GM15510 (cell line): ENCODE results near the gene SGPL1.

Experiments used
- POLR2A ChIP-seq: IDR thresholded peaks from 3 replicates; pipeline ENCODE4 v1.6.1; 2011; ENCODE audit warnings: borderline replicate concordance; ENCODE audit not compliant: insufficient read length; ENCODE audit errors: extremely low read depth

The SGPL1 gene

GRCh38 chr10:70920519-70920918 lies 104.8 kb downstream of the SGPL1 start:
- no peak for TF ChIP-seq POLR2A

GRCh38 chr10:70921285-70921684 lies 105.5 kb downstream of the SGPL1 start:
- TF ChIP-seq POLR2A: no peak

GRCh38 chr10:70923696-70924095 lies 107.9 kb downstream of the SGPL1 start:
- no peak for TF ChIP-seq POLR2A

DNA sequence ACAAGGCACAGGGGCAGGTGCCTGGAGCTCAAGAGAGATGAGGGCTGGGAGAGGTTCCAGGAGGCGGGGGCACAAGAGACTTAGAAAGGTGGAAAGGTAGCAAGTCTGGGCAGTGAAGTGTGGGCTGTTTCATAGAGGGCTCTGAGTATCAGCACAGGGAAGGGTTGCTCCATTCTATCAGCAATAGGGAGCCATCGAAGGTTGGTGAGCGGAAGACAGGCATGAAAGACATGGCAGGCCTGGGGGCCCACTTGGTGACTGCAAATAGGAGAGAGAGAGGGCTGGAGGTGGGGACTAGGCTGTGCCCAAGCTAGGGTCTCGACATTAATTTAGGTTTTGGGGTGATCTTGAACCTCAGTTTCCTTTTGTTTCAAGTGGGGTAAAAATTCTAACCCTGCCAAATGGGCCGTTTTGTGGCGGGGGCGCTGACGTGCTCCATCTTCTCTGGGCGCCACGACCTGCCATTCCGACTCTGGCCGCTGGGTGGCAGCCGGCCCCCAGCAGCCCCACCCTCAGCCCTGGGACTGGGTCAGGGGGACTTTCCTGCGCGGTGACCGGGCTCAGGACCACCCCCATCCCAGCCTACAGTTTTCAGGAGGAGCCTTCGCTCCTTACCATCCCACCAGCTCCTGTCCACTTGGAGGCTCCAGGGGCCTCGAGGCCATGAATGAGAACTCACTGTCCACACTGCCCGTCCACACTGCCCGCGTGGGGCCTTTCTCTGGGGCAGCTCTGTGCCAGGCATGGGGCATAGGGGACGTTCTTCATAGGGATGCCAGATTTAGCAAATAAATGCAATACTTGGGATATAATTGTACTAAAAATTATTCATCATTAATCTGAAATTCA lies 109.9 kb downstream of the SGPL1 start:
- TF ChIP-seq POLR2A: no peak

- no peak for TF ChIP-seq POLR2A
Observed at GRCh38 chr10:70926226-70927000, 110.7 kb downstream of the SGPL1 start.

- TF ChIP-seq POLR2A: no peak
Observed at GRCh38 chr10:70927189-70927943, 111.6 kb downstream of the SGPL1 start.

DNA sequence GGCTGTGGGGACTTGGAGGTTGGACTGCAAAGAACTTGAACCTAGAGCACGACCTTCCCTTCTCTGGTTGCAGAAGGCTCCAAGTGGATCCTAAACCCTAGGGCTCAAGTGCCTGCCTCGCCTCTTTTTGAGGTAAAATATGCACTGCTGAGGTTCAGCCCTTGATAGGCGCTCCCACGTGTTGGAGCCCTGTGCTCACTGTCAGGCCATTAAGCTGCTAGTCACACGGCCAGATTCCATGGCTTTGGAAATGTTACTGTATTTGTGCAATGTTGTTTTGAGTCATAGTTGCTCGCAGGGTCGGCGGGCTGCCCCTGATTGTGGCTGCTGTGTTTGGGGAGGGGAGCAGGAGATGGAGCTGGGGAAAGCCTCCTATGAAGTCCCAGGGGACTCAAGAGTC lies 112.4 kb downstream of the SGPL1 start:
- no peak for TF ChIP-seq POLR2A

DNA sequence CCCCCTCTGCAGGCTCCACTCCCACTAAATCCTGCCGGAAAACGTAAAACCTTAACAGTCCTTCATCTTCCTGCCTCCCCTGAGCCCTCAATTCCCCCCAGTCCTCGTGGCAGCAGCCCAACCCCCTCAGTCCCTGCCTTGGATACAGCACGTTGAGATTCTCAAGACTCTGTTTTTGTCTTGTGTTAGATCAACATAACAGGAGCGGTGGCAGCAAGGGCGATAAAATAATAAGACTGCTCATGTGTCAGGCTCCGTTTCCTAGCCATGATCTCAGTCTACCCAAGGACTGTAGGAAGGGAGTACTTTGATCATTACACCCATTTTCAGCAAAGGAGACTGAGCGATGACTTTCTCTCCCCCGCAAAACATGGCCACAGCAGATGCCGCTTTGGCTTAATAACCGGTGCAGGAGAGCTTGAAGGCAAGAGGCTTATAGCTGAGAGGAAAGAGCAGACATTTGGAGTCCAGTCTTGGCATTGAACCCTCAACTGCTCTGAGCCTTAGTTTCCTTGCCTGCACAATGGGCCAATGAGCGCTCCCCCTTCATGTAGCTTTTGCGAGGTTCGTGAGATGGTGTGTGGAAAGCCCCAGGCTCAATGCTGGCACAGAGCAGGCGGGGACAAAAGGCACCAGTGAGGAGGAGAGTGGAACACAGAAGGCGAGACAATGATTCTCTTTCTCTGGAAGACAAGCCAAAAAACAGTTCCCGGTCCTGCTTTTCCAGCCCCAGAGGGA lies 114.7 kb downstream of the SGPL1 start:
- TF ChIP-seq POLR2A: no peak
